ENCODE results near the gene PTPRN2. TPM values are rescaled to one million over a fixed set of nuclear protein-coding genes. Genes with fewer than 3 reads are reported as not detected.

The PTPRN2 gene
- total RNA-seq, 5 donors from 2014 or later (not counting 1 experiment from before 2014, with no cell fraction given): 0.60 to 1.7 (median 0.82) TPM

GRCh38 chr7:157770716-157771320, 816.8 kb downstream of the PTPRN2 start:
- Mint-ChIP-seq H3K27me3 (peaks cover 12 to 15% of the 10 kb centered on the region in 2 donors), H3K4me1 (peaks cover 0 to 7% (median 0%) of the 10 kb centered on the region in 3 donors), H3K9me3 (peaks cover 4 to 11% (median 8%) of the 10 kb centered on the region in 3 donors), H3K36me3 (no peaks in the 10 kb centered on the region), H3K4me3 (no peak overlapping the region), H3K27ac (no peak overlapping the region)
- Histone ChIP-seq H3K4me1 (ENCODE audit: control insufficient read depth in 1 of 2, extremely low read depth in 1 of 2, insufficient read depth in 2 of 2, low read length in 2 of 2) (no peaks in the 10 kb centered on the region), H3K27me3 (replicated peaks in 1 of 2; ENCODE audit: control insufficient read depth in 2 of 2, extremely low read depth in 1 of 2, insufficient read depth in 2 of 2, low read length in 1 of 2) (peaks cover 0 to 36% of the 10 kb centered on the region in 2 experiments), H3K36me3 (ENCODE audit: control insufficient read depth in 2 of 2, extremely low read depth in 1 of 2, insufficient read depth in 1 of 2, low read length in 1 of 2) (no peaks in the 10 kb centered on the region), H3K9me3 (no peaks in the 10 kb centered on the region), H3K27ac (ENCODE audit: low read length) (no peak overlapping the region), H3K4me3 (ENCODE audit: control insufficient read depth in 1 of 2, extremely low read depth in 1 of 2, low read length in 1 of 2) (no peak overlapping the region)
- ChIA-PET POLR2A (no interaction called here), CTCF (no interaction called here)
- WGBS (ENCODE audit: insufficient coverage): 89% methylated on average over 12 of the region's 13 CpGs
- DNase-seq (no peak), ATAC-seq (replicated peaks in 1 of 4) (no peak)

- Mint-ChIP-seq H3K36me3 (no peaks in the 10 kb centered on the region), H3K27ac (no peak overlapping the region), H3K27me3 (peaks cover 15 to 18% of the 10 kb centered on the region in 2 donors), H3K4me3 (no peak overlapping the region), H3K9me3 (peaks cover 4 to 18% (median 11%) of the 10 kb centered on the region in 3 donors), H3K4me1 (peaks cover 0 to 7% (median 0%) of the 10 kb centered on the region in 3 donors)
- CTCF ChIA-PET: no interaction called here
- POLR2A ChIA-PET: no interaction called here
- DNase-seq: peak in 1 of 35 experiments; percentile 11
- H3K9me3 ChIP-seq: no peaks in the 10 kb centered on the region
- WGBS (ENCODE audit: insufficient coverage): 64% methylated on average over 17 of the region's 19 CpGs
- H3K4me1 ChIP-seq (ENCODE audit: control insufficient read depth in 1 of 2, extremely low read depth in 1 of 2, insufficient read depth in 2 of 2, low read length in 2 of 2): no peaks in the 10 kb centered on the region
- H3K36me3 ChIP-seq (ENCODE audit: control insufficient read depth in 2 of 2, extremely low read depth in 1 of 2, insufficient read depth in 1 of 2, low read length in 1 of 2): no peaks in the 10 kb centered on the region
- ATAC-seq (replicated peaks in 1 of 4): no peak
- peaks cover 0 to 36% of the 10 kb centered on the region in 2 experiments for H3K27me3 ChIP-seq (replicated peaks in 1 of 2; ENCODE audit: control insufficient read depth in 2 of 2, extremely low read depth in 1 of 2, insufficient read depth in 2 of 2, low read length in 1 of 2)
- no peak overlapping the region for H3K4me3 ChIP-seq (ENCODE audit: control insufficient read depth in 1 of 2, extremely low read depth in 1 of 2, low read length in 1 of 2)
- no peak overlapping the region for H3K27ac ChIP-seq (ENCODE audit: low read length)
These were observed 818.0 kb downstream of the PTPRN2 start for GRCh38 chr7:157769526-157770215.

- WGBS (ENCODE audit: insufficient coverage): 77% methylated on average over 14 of the region's 17 CpGs
- Histone ChIP-seq H3K4me1 (ENCODE audit: control insufficient read depth in 1 of 2, extremely low read depth in 1 of 2, insufficient read depth in 2 of 2, low read length in 2 of 2) (no peaks in the 10 kb centered on the region), H3K36me3 (ENCODE audit: control insufficient read depth in 2 of 2, extremely low read depth in 1 of 2, insufficient read depth in 1 of 2, low read length in 1 of 2) (no peaks in the 10 kb centered on the region), H3K9me3 (no peaks in the 10 kb centered on the region), H3K4me3 (ENCODE audit: control insufficient read depth in 1 of 2, extremely low read depth in 1 of 2, low read length in 1 of 2) (no peak overlapping the region), H3K27ac (ENCODE audit: low read length) (no peak overlapping the region), H3K27me3 (replicated peaks in 1 of 2; ENCODE audit: control insufficient read depth in 2 of 2, extremely low read depth in 1 of 2, insufficient read depth in 2 of 2, low read length in 1 of 2) (peaks cover 0 to 36% of the 10 kb centered on the region in 2 experiments)
- Mint-ChIP-seq H3K9me3 (peaks cover 4 to 18% (median 13%) of the 10 kb centered on the region in 3 donors), H3K4me3 (no peak overlapping the region), H3K27ac (no peak overlapping the region), H3K36me3 (no peaks in the 10 kb centered on the region), H3K27me3 (peaks cover 15 to 18% of the 10 kb centered on the region in 2 donors), H3K4me1 (peaks cover 0 to 7% (median 0%) of the 10 kb centered on the region in 3 donors)
- DNase-seq (no peak), ATAC-seq (replicated peaks in 1 of 4) (no peak)
- CTCF ChIA-PET: no interaction called here
- POLR2A ChIA-PET: no interaction called here
These were observed 818.5 kb downstream of the PTPRN2 start for GRCh38 chr7:157769086-157769485.

GRCh38 chr7:157768198-157768597, 819.4 kb downstream of the PTPRN2 start:
- Mint-ChIP-seq H3K36me3 (no peaks in the 10 kb centered on the region), H3K27ac (no peak overlapping the region), H3K4me1 (peaks cover 0 to 7% (median 0%) of the 10 kb centered on the region in 3 donors), H3K27me3 (peaks cover 15 to 18% of the 10 kb centered on the region in 2 donors), H3K9me3 (peaks cover 4 to 18% (median 16%) of the 10 kb centered on the region in 3 donors), H3K4me3 (no peak overlapping the region)
- Histone ChIP-seq H3K27me3 (replicated peaks in 1 of 2; ENCODE audit: control insufficient read depth in 2 of 2, extremely low read depth in 1 of 2, insufficient read depth in 2 of 2, low read length in 1 of 2) (peaks cover 0 to 33% of the 10 kb centered on the region in 2 experiments), H3K4me3 (ENCODE audit: control insufficient read depth in 1 of 2, extremely low read depth in 1 of 2, low read length in 1 of 2) (no peak overlapping the region), H3K4me1 (ENCODE audit: control insufficient read depth in 1 of 2, extremely low read depth in 1 of 2, insufficient read depth in 2 of 2, low read length in 2 of 2) (no peaks in the 10 kb centered on the region), H3K9me3 (no peaks in the 10 kb centered on the region), H3K36me3 (ENCODE audit: control insufficient read depth in 2 of 2, extremely low read depth in 1 of 2, insufficient read depth in 1 of 2, low read length in 1 of 2) (no peaks in the 10 kb centered on the region), H3K27ac (ENCODE audit: low read length) (no peak overlapping the region)
- ATAC-seq (replicated peaks in 1 of 4): no peak
- POLR2A ChIA-PET: no interaction called here
- CTCF ChIA-PET: no interaction called here
- no peak for DNase-seq
- WGBS (ENCODE audit: insufficient coverage): 85% methylated on average over 22 of the region's 22 CpGs

- Histone ChIP-seq H3K4me3 (ENCODE audit: control insufficient read depth in 1 of 2, extremely low read depth in 1 of 2, low read length in 1 of 2) (no peak overlapping the region), H3K27me3 (replicated peaks in 1 of 2; ENCODE audit: control insufficient read depth in 2 of 2, extremely low read depth in 1 of 2, insufficient read depth in 2 of 2, low read length in 1 of 2) (peaks cover 0 to 34% of the 10 kb centered on the region in 2 experiments), H3K9me3 (no peaks in the 10 kb centered on the region), H3K36me3 (ENCODE audit: control insufficient read depth in 2 of 2, extremely low read depth in 1 of 2, insufficient read depth in 1 of 2, low read length in 1 of 2) (no peaks in the 10 kb centered on the region), H3K4me1 (ENCODE audit: control insufficient read depth in 1 of 2, extremely low read depth in 1 of 2, insufficient read depth in 2 of 2, low read length in 2 of 2) (no peaks in the 10 kb centered on the region), H3K27ac (ENCODE audit: low read length) (no peak overlapping the region)
- Mint-ChIP-seq H3K36me3 (no peaks in the 10 kb centered on the region), H3K4me3 (no peak overlapping the region), H3K27me3 (peaks cover 15 to 18% of the 10 kb centered on the region in 2 donors), H3K9me3 (peaks cover 4 to 18% (median 16%) of the 10 kb centered on the region in 3 donors), H3K27ac (no peak overlapping the region), H3K4me1 (peaks cover 0 to 7% (median 0%) of the 10 kb centered on the region in 3 donors)
- 71% methylated on average over 14 of the region's 14 CpGs for WGBS (ENCODE audit: insufficient coverage)
- ATAC-seq (replicated peaks in 1 of 4): no peak
- DNase-seq: no peak
- ChIA-PET POLR2A (no interaction called here), CTCF (no interaction called here)
These were observed 820.0 kb downstream of the PTPRN2 start for GRCh38 chr7:157767506-157768197.

GRCh38 chr7:157766098-157766497, 821.5 kb downstream of the PTPRN2 start:
- no peak for DNase-seq
- no peaks in the 10 kb centered on the region for H3K36me3 ChIP-seq (ENCODE audit: control insufficient read depth in 2 of 2, extremely low read depth in 1 of 2, insufficient read depth in 1 of 2, low read length in 1 of 2)
- no peaks in the 10 kb centered on the region for H3K4me1 ChIP-seq (ENCODE audit: control insufficient read depth in 1 of 2, extremely low read depth in 1 of 2, insufficient read depth in 2 of 2, low read length in 2 of 2)
- H3K9me3 ChIP-seq: no peaks in the 10 kb centered on the region
- Mint-ChIP-seq H3K9me3 (peaks cover 0 to 12% (median 10%) of the 10 kb centered on the region in 3 donors), H3K4me3 (no peak overlapping the region), H3K4me1 (no peaks in the 10 kb centered on the region), H3K27ac (no peak overlapping the region), H3K27me3 (peaks cover 10 to 11% of the 10 kb centered on the region in 2 donors), H3K36me3 (no peaks in the 10 kb centered on the region)
- no peak for ATAC-seq (replicated peaks in 1 of 4)
- CTCF ChIA-PET: no interaction called here
- H3K4me3 ChIP-seq (ENCODE audit: control insufficient read depth in 1 of 2, extremely low read depth in 1 of 2, low read length in 1 of 2): no peak overlapping the region
- no peak overlapping the region for H3K27ac ChIP-seq (ENCODE audit: low read length)
- H3K27me3 ChIP-seq (replicated peaks in 1 of 2; ENCODE audit: control insufficient read depth in 2 of 2, extremely low read depth in 1 of 2, insufficient read depth in 2 of 2, low read length in 1 of 2): peaks cover 0 to 27% of the 10 kb centered on the region in 2 experiments
- POLR2A ChIA-PET: no interaction called here
